HG03135 (cell line): ENCODE measurements around the gene ZNF787.

ENCODE experiments used
- ATAC-seq: cut with Tn5 transposase; IDR thresholded peaks from one replicate; pipeline ENCODE4 v1.9.1; 2021; ENCODE audit warnings: mild to moderate bottlenecking, moderate library complexity; ENCODE audit not compliant: unreplicated experiment

ZNF787 gene

GRCh38 chr19:56123266-56123891 lies 2.3 kb upstream of the ZNF787 start:
- ATAC-seq, result no peak

DNA sequence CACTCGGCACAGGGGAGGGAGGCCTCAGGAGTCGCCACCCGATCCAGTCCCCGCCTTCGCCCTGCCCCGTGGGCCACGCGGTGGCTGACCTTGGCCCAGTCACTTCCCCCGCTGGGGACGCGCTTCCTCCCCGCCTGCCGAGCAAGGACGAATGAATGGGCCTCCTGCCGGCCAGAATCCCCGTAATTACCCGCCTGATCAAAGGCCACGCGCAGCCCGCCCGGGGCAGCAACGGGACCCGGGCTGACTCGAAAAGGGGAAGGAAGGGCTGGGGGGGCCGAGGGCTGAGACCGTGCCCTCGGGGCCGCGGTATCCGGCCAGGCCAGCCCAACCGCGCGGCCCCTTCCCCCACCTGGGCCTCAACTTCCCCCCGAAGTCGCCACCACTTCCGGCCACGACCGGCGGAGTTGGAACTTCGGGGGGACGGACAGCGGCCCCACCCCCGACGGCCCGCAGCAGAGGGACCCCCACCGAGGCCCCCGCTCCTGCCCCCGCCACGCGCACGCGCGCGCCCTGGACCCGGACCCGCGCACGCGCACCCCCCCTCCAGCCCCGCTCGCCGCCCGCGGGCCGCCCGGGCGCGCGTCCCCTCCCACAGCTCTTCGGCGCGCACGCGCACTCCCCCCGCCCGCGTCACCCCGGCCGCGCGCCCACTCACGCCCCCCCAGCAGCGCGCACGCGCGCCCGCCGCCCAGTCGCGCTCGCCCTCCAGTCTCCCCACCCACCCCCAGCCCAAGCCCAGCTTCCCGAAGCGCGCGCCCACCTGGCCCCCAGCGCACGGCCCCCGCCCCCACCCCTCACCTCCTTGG lies 520 bp downstream of the ZNF787 start:
- peak; percentile 19 for ATAC-seq

GRCh38 chr19:56120002-56120370 lies 1.1 kb downstream of the ZNF787 start:
- no peak for ATAC-seq

- no peak for ATAC-seq
Measured at GRCh38 chr19:56119582-56119978, 1.5 kb downstream of the ZNF787 start.

DNA sequence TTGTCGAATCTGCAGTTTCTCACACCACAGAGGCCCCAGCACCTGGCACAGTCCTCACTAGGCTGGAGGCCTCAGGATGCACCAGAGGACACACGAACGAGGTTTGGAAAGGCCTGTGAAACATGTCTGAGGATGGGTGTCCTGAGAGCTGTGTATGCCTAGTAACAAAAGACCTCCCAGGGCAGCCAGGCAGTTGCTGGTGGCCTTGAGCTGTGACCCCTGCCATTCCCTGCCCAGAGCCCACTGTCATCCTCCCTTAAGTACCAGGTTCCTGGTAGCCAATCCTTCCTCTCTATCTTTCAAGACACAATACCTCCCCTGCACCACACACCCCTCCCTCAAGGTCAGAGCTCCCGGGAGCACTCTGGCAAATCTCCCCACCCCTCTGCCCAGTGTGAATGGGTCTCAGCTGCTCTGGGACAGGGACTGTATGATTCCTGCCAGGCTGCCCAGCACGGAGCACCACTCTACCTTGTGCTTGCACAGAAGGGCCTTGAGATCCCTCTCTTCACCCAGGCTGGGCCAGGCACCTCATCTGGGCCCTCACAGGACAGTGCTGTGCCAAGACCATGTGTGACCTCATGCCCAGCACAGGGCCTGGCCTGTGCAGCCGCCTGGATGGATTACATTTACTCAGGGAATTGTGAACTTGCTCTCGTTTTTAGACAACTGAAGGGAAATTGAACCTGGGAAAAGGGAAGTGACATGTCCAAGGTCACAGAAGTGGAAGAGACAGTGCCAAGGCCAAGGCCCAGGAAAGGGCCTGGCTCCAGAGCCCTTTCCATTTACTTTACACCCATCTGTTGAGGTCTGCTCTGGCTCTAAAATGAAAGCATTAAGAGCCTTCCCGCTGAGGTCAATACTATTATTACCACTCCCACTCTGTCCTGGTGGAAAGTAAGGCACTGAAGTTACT lies 2.2 kb downstream of the ZNF787 start:
- no peak for ATAC-seq

GRCh38 chr19:56117889-56118288 lies 3.2 kb downstream of the ZNF787 start:
- no peak for ATAC-seq

DNA sequence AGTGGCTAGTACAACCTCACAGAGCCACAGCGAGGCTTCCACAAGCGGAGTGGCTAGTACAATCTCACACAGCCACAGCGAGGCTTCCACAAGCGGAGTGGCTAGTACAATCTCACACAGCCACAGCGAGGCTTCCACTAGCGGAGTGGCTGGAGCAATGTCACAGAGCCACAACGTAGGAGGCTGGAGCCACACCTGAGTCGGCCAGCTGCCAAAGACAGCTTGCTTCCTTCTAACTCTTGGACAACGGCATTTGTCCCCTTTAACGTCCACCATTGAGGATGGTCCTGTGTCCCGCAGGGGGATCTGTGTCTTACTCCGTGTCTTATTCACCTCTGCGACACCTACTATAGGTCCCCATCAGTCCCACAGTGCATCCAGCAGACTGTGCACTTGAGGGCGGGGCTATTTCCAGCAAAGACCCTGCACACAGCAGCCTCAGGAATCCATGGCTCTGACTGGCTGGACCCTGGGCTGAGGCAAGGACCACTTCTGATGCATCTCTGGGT lies 3.7 kb downstream of the ZNF787 start:
- ATAC-seq, result no peak

DNA sequence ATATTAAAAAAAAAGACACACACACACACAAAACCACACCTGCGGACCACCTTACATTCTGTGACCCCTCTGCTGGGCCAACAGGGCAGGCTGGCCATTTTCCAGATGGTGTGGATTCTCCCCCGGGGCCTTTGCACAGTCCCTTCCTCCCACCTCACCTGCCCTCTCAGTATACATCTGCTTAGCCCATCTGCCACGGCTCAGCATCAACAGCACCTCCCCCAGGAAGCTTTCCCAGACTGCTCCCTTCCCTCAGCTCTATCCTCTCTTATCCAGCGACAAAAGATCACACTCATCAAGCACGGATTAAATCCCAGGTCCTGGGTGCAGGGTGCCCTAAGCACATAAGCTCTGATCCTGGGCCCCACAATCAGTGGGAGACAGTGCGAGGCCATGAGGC lies 4.5 kb downstream of the ZNF787 start:
- ATAC-seq, result no peak

GRCh38 chr19:56115490-56115889 lies 5.6 kb downstream of the ZNF787 start:
- no peak for ATAC-seq

GRCh38 chr19:56114778-56115110 lies 6.4 kb downstream of the ZNF787 start:
- ATAC-seq, result no peak

GRCh38 chr19:56114051-56114777 lies 6.9 kb downstream of the ZNF787 start:
- ATAC-seq, result no peak

DNA sequence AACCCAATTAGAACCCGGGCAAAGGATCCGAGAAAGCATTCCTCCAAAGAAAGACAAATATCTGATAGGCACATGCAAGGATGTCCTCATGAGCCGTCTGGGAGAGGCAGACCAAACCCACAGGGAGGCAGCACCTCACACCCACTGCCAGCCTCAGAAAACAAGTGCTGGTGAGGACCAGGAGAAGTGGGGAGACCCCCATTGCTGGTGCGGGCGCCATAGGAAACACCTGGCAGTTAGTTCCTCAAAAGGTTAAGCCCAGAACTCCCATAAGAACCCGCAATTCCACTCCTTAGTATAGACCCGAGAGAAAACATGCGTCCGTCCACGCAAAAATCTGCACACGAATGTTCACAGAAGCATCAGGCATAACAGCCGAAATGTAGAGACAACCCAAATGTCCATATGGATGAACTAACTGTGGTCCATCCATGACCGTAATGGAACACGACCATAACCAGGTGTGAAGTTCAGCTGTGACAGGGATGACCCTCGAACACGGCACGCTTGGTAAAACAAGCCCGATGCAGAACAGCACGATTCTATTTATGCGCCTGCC lies 7.9 kb downstream of the ZNF787 start:
- ATAC-seq, result no peak

DNA sequence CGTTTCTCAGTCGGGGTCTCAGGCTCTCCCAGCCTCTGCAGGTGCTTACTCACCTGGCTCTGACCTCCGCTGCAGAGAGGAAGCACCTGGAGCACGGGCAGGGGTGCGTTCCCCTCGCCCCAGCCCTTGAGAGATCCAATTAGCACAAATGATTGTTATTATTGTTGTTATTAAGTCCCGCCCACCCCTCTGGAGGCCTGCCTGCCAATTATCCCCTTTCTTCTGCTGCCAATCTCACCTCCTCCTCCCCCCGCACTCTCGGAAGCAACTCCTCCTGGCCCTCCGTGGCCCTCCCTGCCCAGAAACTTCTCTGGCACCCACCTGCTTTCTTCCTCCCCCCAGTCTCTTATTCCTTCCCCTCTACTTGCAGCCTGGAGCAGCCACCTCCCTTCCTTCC lies 8.8 kb downstream of the ZNF787 start:
- no peak for ATAC-seq

GRCh38 chr19:56111601-56112312 lies 9.3 kb downstream of the ZNF787 start:
- peak; percentile 58 for ATAC-seq

GRCh38 chr19:56110515-56111448 lies 10.3 kb downstream of the ZNF787 start:
- ATAC-seq, result no peak

DNA sequence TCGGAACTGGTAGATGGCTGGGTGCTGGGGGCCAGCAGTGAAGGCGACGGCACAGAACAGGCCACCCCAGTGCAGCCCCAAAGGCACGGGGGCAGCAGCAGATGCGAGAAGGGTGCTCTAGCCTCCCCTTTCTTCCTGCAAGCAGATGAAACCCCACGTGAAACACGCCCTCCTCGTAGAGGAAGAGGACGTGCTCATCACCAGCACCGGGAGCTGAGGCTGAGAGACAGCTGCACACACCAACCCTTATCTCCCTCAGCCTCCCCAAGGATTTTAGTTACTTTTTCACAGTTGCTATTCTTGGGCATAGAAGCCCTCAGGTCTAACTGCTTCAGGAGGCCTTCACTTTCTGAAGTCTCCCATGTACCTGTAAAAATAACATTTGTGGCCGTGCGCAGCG lies 11.9 kb downstream of the ZNF787 start:
- ATAC-seq, result no peak

- no peak for ATAC-seq
Measured at GRCh38 chr19:56108447-56109195, 12.5 kb downstream of the ZNF787 start.
